Measurements from ENCODE around the gene REX1BD. TPM values are rescaled to one million over a fixed set of nuclear protein-coding genes. Genes with fewer than 3 reads are reported as not detected.

REX1BD gene
- total RNA-seq, 1 donor from 2014 or later, result 59.4 TPM

- TF ChIP-seq, protein P1, sequence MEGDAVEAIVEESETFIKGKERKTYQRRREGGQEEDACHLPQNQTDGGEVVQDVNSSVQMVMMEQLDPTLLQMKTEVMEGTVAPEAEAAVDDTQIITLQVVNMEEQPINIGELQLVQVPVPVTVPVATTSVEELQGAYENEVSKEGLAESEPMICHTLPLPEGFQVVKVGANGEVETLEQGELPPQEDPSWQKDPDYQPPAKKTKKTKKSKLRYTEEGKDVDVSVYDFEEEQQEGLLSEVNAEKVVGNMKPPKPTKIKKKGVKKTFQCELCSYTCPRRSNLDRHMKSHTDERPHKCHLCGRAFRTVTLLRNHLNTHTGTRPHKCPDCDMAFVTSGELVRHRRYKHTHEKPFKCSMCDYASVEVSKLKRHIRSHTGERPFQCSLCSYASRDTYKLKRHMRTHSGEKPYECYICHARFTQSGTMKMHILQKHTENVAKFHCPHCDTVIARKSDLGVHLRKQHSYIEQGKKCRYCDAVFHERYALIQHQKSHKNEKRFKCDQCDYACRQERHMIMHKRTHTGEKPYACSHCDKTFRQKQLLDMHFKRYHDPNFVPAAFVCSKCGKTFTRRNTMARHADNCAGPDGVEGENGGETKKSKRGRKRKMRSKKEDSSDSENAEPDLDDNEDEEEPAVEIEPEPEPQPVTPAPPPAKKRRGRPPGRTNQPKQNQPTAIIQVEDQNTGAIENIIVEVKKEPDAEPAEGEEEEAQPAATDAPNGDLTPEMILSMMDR (IDR thresholded peaks at IDR 0.05), result no peak
- no peak for DNase-seq (ENCODE audit: extremely low spot score, unreplicated experiment)
These were observed 30.4 kb upstream of the REX1BD start for GRCh38 chr19:18558202-18558555.

GRCh38 chr19:18558604-18559003 lies 30.0 kb upstream of the REX1BD start:
- TF ChIP-seq, protein P1 (IDR thresholded peaks at IDR 0.05), result no peak
- H3K36me3 Mint-ChIP-seq (ENCODE audit: unreplicated experiment), result peaks cover 10% of the 10 kb centered on the region
- H3K4me1 Mint-ChIP-seq (ENCODE audit: unreplicated experiment), result peaks cover 11% of the 10 kb centered on the region
- peak overlapping the region; percentile 92 for H3K27ac Mint-ChIP-seq (ENCODE audit: unreplicated experiment)
- DNase-seq (ENCODE audit: extremely low spot score, unreplicated experiment), result no peak
- H3K9me3 Mint-ChIP-seq (ENCODE audit: unreplicated experiment), result no peaks in the 10 kb centered on the region
- peak overlapping the region; percentile 92 for H3K4me3 Mint-ChIP-seq (ENCODE audit: unreplicated experiment)
- H3K27me3 Mint-ChIP-seq (ENCODE audit: unreplicated experiment), result no peaks in the 10 kb centered on the region

More at GRCh38 chr19:18558202-18558555, 30.4 kb upstream of the REX1BD start:
- peaks cover 11% of the 10 kb centered on the region for H3K4me1 Mint-ChIP-seq (ENCODE audit: unreplicated experiment)
- peaks cover 9% of the 10 kb centered on the region for H3K36me3 Mint-ChIP-seq (ENCODE audit: unreplicated experiment)
- H3K27me3 Mint-ChIP-seq (ENCODE audit: unreplicated experiment), result no peaks in the 10 kb centered on the region
- H3K4me3 Mint-ChIP-seq (ENCODE audit: unreplicated experiment), result peak overlapping the region; percentile 92
- H3K9me3 Mint-ChIP-seq (ENCODE audit: unreplicated experiment), result no peaks in the 10 kb centered on the region
- peak overlapping the region; percentile 92 for H3K27ac Mint-ChIP-seq (ENCODE audit: unreplicated experiment)

DNA sequence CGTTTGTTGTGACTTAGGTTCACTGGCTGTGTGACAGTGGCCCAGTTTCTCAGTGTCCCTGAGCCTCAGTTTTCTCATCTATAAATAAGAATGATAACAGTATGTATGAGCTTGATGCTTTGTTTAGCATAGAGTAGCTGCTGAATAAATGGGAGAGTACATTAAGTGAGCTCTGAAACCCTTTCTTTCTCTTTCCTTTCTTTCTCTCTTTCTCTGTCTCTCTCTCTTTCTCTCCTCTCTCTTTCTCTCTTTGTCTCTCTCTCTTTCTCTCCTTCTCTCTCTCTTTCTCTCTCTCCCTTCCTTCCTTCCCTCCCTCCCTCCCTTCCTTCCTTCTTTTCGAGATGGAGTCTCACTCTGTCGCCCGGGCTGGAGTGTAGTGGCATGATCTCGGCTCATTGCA lies 28.9 kb upstream of the REX1BD start:
- H3K9me3 Mint-ChIP-seq (ENCODE audit: unreplicated experiment), result no peaks in the 10 kb centered on the region
- no peak overlapping the region for H3K4me3 Mint-ChIP-seq (ENCODE audit: unreplicated experiment)
- H3K4me1 Mint-ChIP-seq (ENCODE audit: unreplicated experiment), result peaks cover 11% of the 10 kb centered on the region
- H3K27ac Mint-ChIP-seq (ENCODE audit: unreplicated experiment), result peak overlapping the region; percentile 92
- TF ChIP-seq, protein P1 (IDR thresholded peaks at IDR 0.05), result no peak
- no peaks in the 10 kb centered on the region for H3K27me3 Mint-ChIP-seq (ENCODE audit: unreplicated experiment)
- peaks cover 14% of the 10 kb centered on the region for H3K36me3 Mint-ChIP-seq (ENCODE audit: unreplicated experiment)
- DNase-seq (ENCODE audit: extremely low spot score, unreplicated experiment), result no peak

DNA sequence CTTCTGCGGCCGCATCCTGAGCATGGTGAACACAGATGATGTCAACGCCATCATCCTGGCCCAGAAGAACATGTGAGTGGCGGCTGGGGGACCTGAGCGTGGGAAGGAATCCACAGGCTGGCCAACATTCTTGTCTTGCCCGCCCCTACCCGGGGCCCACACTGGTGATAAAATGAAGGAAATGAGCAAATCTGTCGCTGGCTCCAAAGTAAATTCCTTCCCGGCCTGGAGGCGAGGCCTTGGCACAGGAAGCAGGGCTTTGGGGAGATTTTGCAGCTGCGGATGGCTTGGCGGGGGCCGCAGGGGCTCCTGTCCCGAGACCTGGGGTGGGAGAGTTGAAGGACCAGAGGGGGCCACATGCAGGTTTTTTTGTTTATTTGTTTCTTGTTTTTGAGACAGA lies 26.5 kb upstream of the REX1BD start:
- H3K4me1 Mint-ChIP-seq (ENCODE audit: unreplicated experiment), result peaks cover 11% of the 10 kb centered on the region
- no peak overlapping the region for H3K4me3 Mint-ChIP-seq (ENCODE audit: unreplicated experiment)
- no peak overlapping the region for H3K27ac Mint-ChIP-seq (ENCODE audit: unreplicated experiment)
- DNase-seq (ENCODE audit: extremely low spot score, unreplicated experiment), result no peak
- TF ChIP-seq, protein P1 (IDR thresholded peaks at IDR 0.05), result no peak
- H3K9me3 Mint-ChIP-seq (ENCODE audit: unreplicated experiment), result no peaks in the 10 kb centered on the region
- H3K27me3 Mint-ChIP-seq (ENCODE audit: unreplicated experiment), result no peaks in the 10 kb centered on the region
- peaks cover 25% of the 10 kb centered on the region for H3K36me3 Mint-ChIP-seq (ENCODE audit: unreplicated experiment)

DNA sequence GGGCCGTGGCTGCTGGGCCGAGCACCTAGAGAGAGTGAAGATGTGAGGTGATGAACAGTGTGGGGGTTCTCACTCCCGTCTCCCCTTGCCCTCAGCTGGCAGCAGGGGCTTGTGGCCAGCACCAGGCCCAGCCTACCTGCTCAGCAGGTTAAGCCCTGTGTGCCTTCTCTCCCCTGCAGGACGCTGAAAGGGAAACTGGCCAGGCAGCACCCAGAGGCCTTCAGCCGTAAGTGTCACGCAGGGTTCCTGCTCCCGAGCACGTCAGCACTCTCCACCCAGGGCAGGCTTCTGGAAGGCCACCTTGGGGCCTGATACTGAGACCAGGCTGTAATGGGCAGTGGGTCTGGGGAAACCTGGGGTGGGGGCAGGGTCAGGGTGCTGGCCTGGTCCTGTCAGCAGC lies 21.6 kb upstream of the REX1BD start:
- no peak for DNase-seq (ENCODE audit: extremely low spot score, unreplicated experiment)
- H3K36me3 Mint-ChIP-seq (ENCODE audit: unreplicated experiment), result peaks cover 30% of the 10 kb centered on the region
- TF ChIP-seq, protein P1 (IDR thresholded peaks at IDR 0.05), result no peak
- peaks cover 6% of the 10 kb centered on the region for H3K4me1 Mint-ChIP-seq (ENCODE audit: unreplicated experiment)
- H3K27ac Mint-ChIP-seq (ENCODE audit: unreplicated experiment), result no peak overlapping the region
- no peak overlapping the region for H3K4me3 Mint-ChIP-seq (ENCODE audit: unreplicated experiment)
- H3K9me3 Mint-ChIP-seq (ENCODE audit: unreplicated experiment), result no peaks in the 10 kb centered on the region
- no peaks in the 10 kb centered on the region for H3K27me3 Mint-ChIP-seq (ENCODE audit: unreplicated experiment)
